Skeletal muscle satellite cell (primary cell): ENCODE measurements around the gene EDNRB. TPM values are rescaled to one million over a fixed set of nuclear protein-coding genes. Genes with fewer than 3 reads are reported as not detected.
"Not testable (repeated sequence)": the region's sequence is repeated elsewhere in the genome, so short reads cannot be mapped to it uniquely, and the experiment has no call there.

ENCODE experiments used
- H3K27me3 ChIP-seq: 2 replicates; pipeline ENCODE4 v1.7.0; 2013; ENCODE audit warnings: low read length; ENCODE audit not compliant: control insufficient read depth, insufficient read depth
- H3K36me3 ChIP-seq: 2 replicates; pipeline ENCODE4 v1.7.0; 2013; ENCODE audit warnings: mild to moderate bottlenecking, control low read depth, low read length; ENCODE audit not compliant: insufficient read depth
- H3K4me1 ChIP-seq: 2 replicates; pipeline ENCODE4 v1.7.0; 2013; ENCODE audit warnings: low read length; ENCODE audit not compliant: control insufficient read depth, insufficient read depth
- H3K4me2 ChIP-seq: 2 replicates; pipeline ENCODE4 v1.7.0; 2013; ENCODE audit warnings: mild to moderate bottlenecking, low read length
- H3K4me3 ChIP-seq: 2 replicates; pipeline ENCODE4 v1.7.0; 2013; ENCODE audit warnings: low read length
- H3K9ac ChIP-seq: 2 replicates; pipeline ENCODE4 v1.7.0; 2013; ENCODE audit warnings: mild to moderate bottlenecking, low read depth, low read length, moderate library complexity
- H3K9me3 ChIP-seq: replicated peaks from 2 replicates; pipeline ENCODE4 v1.7.0; 2013; ENCODE audit warnings: mild to moderate bottlenecking, control low read depth, low read length
- total RNA-seq: library from RNA; depleted of rRNA; stranded (reverse); fragments of >200 nt; gene quantifications from 2 replicates; pipeline ENCODE4 v1.2.3, GENCODE V29; 2012; rRNA removed

The EDNRB gene
- total RNA-seq, result 6.3 and 12.9 TPM in 2 replicates

DNA sequence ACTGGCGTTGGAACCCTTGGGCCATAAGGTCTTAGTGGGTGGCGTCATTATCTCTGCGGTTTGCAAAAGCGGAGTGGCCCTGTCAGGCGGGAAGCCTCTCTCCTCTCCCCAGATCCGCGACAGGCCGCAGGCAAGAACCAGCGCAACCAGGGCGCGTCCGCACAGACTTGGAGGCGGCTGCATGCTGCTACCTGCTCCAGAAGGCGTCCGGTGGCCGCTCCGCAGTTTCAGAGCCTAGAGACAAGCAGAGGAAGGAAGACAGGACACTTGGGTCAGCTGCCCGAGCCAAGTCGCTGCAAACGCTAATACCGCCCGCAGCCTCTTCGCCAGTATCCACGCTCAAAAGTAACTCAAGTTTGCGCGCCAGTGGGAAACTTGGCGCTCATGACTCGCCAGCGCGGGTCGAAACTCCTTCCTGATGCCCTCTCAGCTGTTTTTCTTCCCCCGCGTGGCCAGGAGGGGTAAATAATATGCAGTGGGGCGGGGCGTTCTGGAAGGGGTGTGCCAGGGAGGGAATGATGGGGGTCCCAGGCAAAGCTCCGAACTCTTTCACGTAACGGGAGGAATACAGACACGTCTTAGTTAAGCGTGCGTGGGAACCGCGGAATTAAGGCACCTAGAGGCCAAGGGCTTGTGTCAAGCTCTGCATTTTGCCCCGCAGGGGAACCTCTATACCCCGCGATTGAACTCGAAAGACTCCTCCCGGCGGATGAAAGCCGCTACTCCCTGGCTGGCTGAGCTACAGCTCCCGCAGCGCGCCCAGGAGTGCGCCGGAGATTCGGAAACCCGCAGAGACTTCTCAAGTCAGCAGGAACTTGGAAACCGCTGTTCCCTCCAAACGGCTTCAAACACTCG is at the start of gene EDNRB:
Gene EDNRB, minus strand, starts transcription at position 441 of the 855 bp plus-strand sequence. Its CDS starts 258 bp downstream, at position 183.
- Histone ChIP-seq H3K4me2 (peak within 1 kb of the TSS; percentile 99), H3K9ac (peak within 1 kb of the TSS; percentile 65), H3K9me3 (no peaks in the 10 kb centered on the region), H3K27me3 (peaks cover 7% of the 10 kb centered on the region), H3K36me3 (no peaks in the 10 kb centered on the region), H3K4me1 (peaks cover 14% of the 10 kb centered on the region), H3K4me3 (peak within 1 kb of the TSS; percentile 78)

DNA sequence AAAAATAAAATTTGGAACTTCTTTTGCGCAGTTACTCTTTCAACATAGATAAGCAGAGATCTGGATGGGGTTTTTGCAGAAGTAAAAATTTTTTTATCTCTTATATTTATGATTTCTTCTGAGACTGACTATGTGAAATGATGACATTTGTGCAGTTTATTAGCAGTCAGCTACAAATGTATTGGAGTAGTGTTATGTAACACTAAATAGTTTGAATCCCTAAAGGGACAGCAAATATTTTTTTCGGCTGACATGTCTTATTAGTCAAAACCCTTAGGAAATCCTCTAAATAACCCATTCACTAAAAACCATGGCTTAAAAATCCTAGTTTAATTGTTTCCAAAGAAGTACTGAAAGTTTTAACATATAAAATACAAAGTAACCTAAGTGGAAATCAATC is 48.0 kb upstream of the EDNRB start:
- Histone ChIP-seq H3K9ac (no peak overlapping the region), H3K9me3 (no peaks in the 10 kb centered on the region), H3K4me2 (no peak overlapping the region), H3K4me1 (no peaks in the 10 kb centered on the region), H3K36me3 (no peaks in the 10 kb centered on the region), H3K4me3 (no peak overlapping the region), H3K27me3 (no peaks in the 10 kb centered on the region)

DNA sequence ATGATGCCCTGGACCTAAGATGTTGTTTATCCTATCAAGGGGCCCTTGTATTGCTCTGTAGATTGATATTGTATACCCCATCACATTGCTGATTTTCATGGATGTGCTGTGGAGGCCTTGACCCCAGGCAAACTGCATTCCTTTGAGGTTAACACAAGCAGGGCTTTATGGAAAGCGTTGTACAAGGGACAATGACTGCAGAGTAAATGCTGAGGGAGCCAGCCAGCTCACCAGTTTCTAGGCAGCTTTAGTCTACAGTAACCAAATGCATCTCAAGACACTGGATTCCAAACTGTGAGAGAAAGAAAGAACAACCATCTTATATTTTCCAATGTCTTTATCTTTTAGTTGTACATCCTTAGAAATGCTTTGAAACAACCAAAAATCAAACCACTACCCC is 34.1 kb upstream of the EDNRB start:
- Histone ChIP-seq H3K9me3 (no peaks in the 10 kb centered on the region), H3K4me1 (no peaks in the 10 kb centered on the region), H3K27me3 (no peaks in the 10 kb centered on the region), H3K4me3 (no peak overlapping the region), H3K36me3 (no peaks in the 10 kb centered on the region), H3K4me2 (no peak overlapping the region), H3K9ac (no peak overlapping the region)

DNA sequence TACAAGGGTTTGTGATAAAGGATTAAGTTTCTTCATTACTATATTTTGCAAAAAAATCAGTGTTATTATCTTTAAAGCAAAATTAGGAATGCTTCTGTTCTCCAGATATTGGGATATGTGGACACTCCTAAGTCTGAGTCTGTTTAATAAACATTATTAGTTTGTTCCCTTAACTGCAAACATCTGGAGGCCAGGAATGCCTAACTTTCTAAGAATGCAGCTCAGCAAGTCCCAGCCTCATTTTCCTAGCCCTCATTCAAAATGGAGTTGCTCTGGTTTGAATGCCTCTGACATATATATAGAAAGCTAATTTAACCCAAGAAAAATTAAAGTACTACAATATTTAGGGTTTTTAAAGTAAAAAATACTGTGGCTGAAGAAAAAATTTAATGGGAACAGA is 33.6 kb upstream of the EDNRB start:
- no peaks in the 10 kb centered on the region for H3K36me3 ChIP-seq
- H3K4me3 ChIP-seq, result no peak overlapping the region
- H3K4me1 ChIP-seq, result no peaks in the 10 kb centered on the region
- no peak overlapping the region for H3K4me2 ChIP-seq
- no peak overlapping the region for H3K9ac ChIP-seq
- no peaks in the 10 kb centered on the region for H3K27me3 ChIP-seq
- H3K9me3 ChIP-seq, result no peaks in the 10 kb centered on the region

DNA sequence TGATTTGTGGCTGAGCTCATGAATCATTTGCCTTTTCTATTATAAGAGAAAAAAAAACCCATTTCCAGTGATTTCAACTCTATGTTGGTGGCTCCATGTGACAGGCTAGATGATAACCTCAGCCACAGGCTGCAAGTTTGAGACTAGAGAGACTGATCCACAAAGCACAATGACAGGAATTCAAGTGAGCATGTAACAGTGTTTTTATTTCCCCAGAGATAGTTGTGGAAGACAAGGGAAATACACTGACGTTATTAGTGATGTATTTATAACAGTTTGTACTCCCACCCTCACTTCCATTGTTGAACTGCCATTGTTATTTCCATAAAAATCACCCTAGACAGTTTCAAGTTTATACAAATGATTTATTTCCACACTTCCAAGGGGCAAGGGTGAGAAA is 27.9 kb upstream of the EDNRB start:
- H3K4me2 ChIP-seq, result no peak overlapping the region
- no peaks in the 10 kb centered on the region for H3K27me3 ChIP-seq
- no peak overlapping the region for H3K4me3 ChIP-seq
- no peak overlapping the region for H3K9ac ChIP-seq
- H3K9me3 ChIP-seq, result no peaks in the 10 kb centered on the region
- H3K4me1 ChIP-seq, result no peaks in the 10 kb centered on the region
- no peaks in the 10 kb centered on the region for H3K36me3 ChIP-seq

DNA sequence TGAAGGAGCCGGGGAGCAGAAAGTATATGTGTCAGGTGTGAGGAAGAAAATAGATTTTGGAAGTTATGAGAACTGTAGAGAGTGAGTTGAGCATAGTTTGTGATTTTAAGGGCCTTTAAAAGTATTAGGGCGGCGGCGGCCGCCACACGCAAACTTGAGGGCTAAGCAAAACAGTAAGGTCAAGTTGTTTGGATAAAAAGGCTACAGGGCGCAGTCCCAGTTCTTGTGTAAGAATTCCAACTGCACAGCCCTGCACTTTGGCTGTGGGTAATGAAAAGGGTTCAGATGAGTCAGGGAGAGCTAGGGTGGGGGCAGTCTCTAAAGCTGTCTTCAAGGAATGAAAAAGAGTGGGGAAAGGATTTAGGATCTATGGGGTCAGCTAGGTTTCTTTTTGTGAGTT is 16.4 kb upstream of the EDNRB start:
- not testable (repeated sequence) for H3K27me3 ChIP-seq, H3K9me3 ChIP-seq, H3K4me2 ChIP-seq, H3K4me3 ChIP-seq, H3K36me3 ChIP-seq, H3K9ac ChIP-seq, H3K4me1 ChIP-seq

DNA sequence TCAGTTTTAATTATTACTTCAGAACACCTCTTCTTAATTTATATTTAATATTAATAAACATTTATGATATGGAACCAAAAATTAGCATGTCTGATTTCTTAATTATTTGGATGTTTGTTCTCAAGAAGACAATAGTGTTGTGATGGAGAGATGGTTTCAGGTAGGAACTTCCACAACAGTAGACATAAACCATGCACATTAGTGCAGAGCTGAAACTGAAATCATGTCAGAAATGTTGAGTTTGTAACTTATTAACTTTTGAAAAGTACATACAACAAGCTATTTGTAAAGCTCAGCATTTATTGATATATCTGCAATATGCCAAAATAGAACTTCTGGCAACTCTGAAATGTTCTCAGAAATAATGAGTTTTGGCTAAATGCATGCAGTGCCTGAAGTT is 11.8 kb upstream of the EDNRB start:
- Histone ChIP-seq H3K36me3 (no peaks in the 10 kb centered on the region), H3K4me3 (no peak overlapping the region)

DNA sequence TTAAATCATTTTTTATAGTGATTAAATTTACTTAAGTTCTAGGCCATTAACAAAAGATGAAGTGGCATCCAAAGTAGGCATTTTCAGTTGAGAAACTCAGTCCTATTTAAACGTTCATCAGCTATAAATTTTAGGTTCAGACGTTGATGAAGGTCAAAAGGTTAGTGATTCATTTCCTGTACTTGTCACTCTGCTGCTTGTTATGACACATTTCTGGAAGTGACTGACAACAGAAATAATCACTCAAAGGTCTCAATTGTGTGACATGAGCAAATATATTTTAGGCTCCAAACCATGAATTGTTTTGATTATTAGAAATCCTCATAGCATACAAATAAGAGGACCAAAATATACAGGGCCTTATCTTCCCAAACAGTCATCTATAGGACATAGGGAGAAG is 10.3 kb upstream of the EDNRB start:
- no peak overlapping the region for H3K9ac ChIP-seq

More for the DNA sequence above, 11.8 kb upstream of the EDNRB start:
- no peaks in the 10 kb centered on the region for H3K4me1 ChIP-seq
- no peaks in the 10 kb centered on the region for H3K27me3 ChIP-seq
- H3K9me3 ChIP-seq, result no peaks in the 10 kb centered on the region
- no peak overlapping the region for H3K4me2 ChIP-seq
- H3K9ac ChIP-seq, result no peak overlapping the region

DNA sequence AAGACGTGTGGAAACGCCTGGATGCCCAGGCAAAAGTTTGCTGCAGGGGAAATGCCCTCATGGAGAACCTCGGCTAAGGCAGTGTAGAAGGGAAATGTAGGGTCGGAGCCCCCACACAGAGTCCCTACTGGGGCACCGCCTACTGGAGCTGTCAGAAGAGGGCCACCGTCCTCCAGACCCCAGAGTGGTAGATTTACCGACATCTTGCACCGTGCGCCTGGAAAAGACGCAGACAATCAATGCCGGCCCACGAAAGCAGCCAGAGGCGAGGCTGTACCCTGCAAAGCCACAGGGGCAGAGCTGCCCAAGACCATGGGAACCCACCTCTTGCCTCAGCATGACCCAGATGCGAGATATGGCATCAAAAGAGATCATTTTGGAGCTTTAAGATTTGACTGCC is 7.0 kb upstream of the EDNRB start:
- Histone ChIP-seq H3K4me3 (no peak overlapping the region), H3K4me2 (no peak overlapping the region), H3K9me3 (no peaks in the 10 kb centered on the region), H3K4me1 (no peaks in the 10 kb centered on the region), H3K9ac (no peak overlapping the region), H3K36me3 (no peaks in the 10 kb centered on the region), H3K27me3 (no peaks in the 10 kb centered on the region)

More for the DNA sequence above, 10.3 kb upstream of the EDNRB start:
- H3K27me3 ChIP-seq, result no peaks in the 10 kb centered on the region
- no peak overlapping the region for H3K4me3 ChIP-seq
- no peaks in the 10 kb centered on the region for H3K36me3 ChIP-seq
- no peak overlapping the region for H3K4me2 ChIP-seq
- no peaks in the 10 kb centered on the region for H3K9me3 ChIP-seq
- H3K4me1 ChIP-seq, result no peaks in the 10 kb centered on the region

DNA sequence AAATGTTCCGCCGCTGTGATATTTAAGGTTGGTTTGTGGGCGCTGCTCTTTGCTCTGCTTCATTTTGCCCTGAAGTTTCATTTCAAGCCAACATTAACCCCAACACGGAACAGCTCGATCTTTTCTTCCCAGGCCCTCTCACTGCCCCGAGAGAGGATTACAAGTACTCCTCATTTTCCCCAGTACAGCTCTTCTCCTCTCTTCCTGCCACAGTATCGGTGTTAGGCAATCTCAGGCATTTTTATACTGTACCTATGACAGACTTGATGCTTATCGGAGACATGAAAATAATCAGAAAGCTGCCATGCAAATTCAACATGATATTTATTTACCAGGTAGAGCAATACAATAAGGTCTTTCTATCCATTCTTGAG is 1.3 kb upstream of the EDNRB start:
- peak overlapping the region; percentile 78 for H3K4me3 ChIP-seq
- peaks cover 7% of the 10 kb centered on the region for H3K27me3 ChIP-seq
- H3K36me3 ChIP-seq, result no peaks in the 10 kb centered on the region
- peak overlapping the region; percentile 65 for H3K9ac ChIP-seq
- peaks cover 14% of the 10 kb centered on the region for H3K4me1 ChIP-seq
- H3K9me3 ChIP-seq, result no peaks in the 10 kb centered on the region
- H3K4me2 ChIP-seq, result peak overlapping the region; percentile 99

DNA sequence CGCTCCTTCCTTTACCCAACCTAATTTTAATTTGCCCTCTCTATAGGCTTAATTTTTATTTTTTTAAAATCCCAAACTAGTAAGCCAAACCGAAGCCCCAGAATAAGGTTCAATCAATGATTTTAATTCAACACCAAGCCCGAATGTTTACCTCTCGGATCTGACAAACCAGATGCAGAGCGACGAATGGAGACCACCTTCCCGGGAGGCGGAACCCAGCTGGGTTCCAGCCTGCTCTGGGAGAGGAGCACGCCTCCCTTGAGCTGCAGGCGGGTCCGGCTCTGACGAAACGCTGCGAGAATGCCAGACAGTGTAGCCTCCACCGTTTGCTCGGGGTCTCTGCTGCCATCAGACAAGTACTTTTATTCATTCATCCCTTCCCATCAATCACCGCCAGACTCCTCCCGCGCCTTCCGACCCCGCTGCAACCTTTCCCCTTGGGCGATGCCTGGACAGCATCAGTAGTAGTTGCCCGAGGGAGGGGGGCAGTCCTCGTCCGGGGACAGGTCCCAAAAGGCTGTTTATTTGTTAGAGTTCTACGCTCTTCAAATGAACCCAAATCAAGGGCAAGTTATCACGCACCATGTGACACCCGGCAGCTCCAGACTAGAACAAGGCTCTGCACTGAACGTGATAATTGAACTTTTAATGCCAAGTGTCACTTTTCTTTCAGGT is 752 bp upstream of the EDNRB start:
- Histone ChIP-seq H3K9me3 (no peaks in the 10 kb centered on the region), H3K36me3 (no peaks in the 10 kb centered on the region), H3K4me1 (peaks cover 14% of the 10 kb centered on the region), H3K4me3 (peak overlapping the region; percentile 78), H3K9ac (peak overlapping the region; percentile 65), H3K4me2 (peak overlapping the region; percentile 99), H3K27me3 (peaks cover 7% of the 10 kb centered on the region)
